Measurements from ENCODE around the gene FKBP8.

FKBP8 gene

DNA sequence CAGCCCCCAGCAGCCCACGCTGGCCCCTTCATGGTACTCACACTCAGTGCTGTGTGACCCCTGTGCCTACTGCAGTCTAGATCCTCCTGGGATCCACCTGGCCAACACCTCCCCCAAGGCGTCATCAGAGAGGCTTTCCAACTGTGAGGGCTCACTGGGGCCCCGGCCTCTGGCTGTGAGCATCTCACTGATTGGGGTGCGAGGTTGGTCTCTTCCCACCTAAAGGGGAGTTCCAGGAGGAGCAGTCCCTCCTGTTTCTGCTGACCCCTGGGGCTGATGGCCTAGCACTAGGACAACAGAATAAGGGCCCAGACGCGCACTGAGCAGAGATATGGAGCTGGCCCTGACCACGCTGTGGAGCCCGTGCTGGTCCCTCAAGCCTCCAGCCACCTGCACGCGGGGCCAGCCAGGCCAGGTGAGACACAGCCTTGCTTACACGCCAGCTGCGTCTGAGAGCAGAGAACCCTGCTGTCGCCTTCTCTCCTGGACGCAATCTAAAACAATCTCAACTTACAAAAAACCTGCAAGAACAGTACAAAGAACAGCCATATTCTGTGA, 53.7 kb downstream of the FKBP8 start:
- H3K4me3 ChIP-seq (ENCODE audit: control insufficient read depth, low read depth, low read length) = no peak overlapping the region
- no peak for TF ChIP-seq CTCF (conservative IDR thresholded peaks at IDR 0.05; ENCODE audit: control insufficient read depth, insufficient read depth, low read depth, low read length)

DNA sequence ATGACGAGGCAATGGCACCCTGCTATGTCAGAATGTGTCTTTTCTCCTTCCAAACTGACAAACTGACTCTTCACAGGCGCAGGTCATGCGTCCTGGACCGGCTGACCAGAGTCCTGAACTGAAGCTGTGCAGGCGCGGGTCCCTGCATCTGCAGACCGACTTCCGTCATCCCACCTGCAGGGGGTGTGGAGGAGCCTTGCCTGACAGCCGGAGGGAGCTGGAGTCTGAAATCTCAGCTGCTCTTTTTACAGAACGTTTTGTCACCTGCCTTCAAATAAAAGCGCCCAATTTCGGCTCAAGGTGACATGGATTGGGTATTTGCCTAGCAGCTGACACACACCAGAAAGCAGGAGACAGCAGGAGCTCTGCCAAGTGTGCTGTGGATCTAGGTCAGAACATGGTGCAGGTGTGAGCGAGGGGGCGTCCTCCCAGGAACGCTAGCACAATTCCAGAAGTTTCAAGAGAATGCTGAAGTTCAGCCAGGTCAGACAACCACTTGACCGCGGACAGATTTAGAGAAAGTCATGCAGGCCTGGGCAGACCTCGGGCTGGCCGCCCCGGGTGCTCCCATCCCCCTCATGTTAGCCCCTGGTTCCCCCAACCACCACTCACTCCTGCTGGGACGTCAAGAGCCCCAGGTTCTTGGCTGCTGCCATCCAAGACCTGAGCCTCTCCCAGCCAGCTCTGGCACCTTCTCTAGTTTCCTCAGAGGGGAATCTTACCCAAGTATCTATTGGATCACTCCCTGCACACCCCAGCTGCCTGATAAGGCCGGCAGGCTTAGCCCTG, 54.3 kb downstream of the FKBP8 start:
- no peak for DNase-seq (ENCODE audit: low read depth)
- peak; percentile 25 for TF ChIP-seq CTCF (conservative IDR thresholded peaks at IDR 0.05; ENCODE audit: control insufficient read depth, insufficient read depth, low read depth, low read length)
- H3K4me3 ChIP-seq (ENCODE audit: control insufficient read depth, low read depth, low read length) = no peak overlapping the region

More for the DNA sequence above, 53.7 kb downstream of the FKBP8 start:
- no peak for DNase-seq (ENCODE audit: low read depth)

DNA sequence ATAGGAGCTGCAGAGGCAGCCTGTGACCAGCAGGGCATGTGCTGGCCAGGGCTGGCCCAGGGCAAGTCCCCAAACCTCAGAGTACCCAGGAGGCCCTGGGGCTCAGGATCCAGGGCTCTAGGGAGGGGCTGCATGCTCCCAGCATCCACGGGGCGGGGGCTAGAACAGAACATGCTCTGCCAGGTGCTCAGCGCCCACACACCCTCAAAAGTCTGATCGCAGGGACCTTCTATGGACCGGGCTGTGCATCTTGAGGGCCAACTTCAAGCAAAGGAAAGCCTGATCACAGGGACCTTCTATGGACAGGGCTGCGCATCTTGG, 55.0 kb downstream of the FKBP8 start:
- H3K4me3 ChIP-seq (ENCODE audit: control insufficient read depth, low read depth, low read length) = no peak overlapping the region
- TF ChIP-seq CTCF (conservative IDR thresholded peaks at IDR 0.05; ENCODE audit: control insufficient read depth, insufficient read depth, low read depth, low read length) = peak; percentile 10
- DNase-seq (ENCODE audit: low read depth) = no peak

- no peak for TF ChIP-seq CTCF (conservative IDR thresholded peaks at IDR 0.05; ENCODE audit: control insufficient read depth, insufficient read depth, low read depth, low read length)
- H3K4me3 ChIP-seq (ENCODE audit: control insufficient read depth, low read depth, low read length) = no peak overlapping the region
These were observed 55.6 kb downstream of the FKBP8 start for GRCh38 chr19:18487576-18488402.

DNA sequence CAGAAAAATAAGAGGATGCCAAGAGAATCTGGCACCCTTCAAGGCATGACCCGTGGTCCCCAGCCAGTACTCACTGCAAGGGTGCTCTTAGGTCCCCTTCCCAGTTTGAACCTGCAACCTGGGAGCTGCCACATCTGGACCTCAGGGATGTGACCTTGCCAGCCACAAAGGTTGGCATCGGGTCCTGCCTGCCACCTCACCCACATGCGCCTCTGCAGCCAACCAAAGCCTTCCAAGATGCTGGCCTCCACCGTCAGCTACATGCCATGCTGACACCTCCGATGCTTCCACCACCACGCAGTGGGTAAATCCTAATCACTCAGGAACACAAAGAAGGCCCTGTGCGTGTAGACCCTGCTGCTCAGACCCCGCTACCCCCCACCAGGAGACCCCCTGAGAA, 56.6 kb downstream of the FKBP8 start:
- H3K4me3 ChIP-seq (ENCODE audit: control insufficient read depth, low read depth, low read length) = no peak overlapping the region
- no peak for TF ChIP-seq CTCF (conservative IDR thresholded peaks at IDR 0.05; ENCODE audit: control insufficient read depth, insufficient read depth, low read depth, low read length)
- DNase-seq (ENCODE audit: low read depth) = no peak

More at GRCh38 chr19:18487576-18488402, 55.6 kb downstream of the FKBP8 start:
- DNase-seq (ENCODE audit: low read depth) = no peak

GRCh38 chr19:18484992-18485391, 58.4 kb downstream of the FKBP8 start:
- no peak for DNase-seq (ENCODE audit: low read depth)
- no peak for TF ChIP-seq CTCF (conservative IDR thresholded peaks at IDR 0.05; ENCODE audit: control insufficient read depth, insufficient read depth, low read depth, low read length)
- no peak overlapping the region for H3K4me3 ChIP-seq (ENCODE audit: control insufficient read depth, low read depth, low read length)

All from fibroblast of mammary gland (primary cell).